HG03175 (cell line): ENCODE data around the gene PCED1B.

Experiments used
- ATAC-seq: cut with Tn5 transposase; IDR thresholded peaks from one replicate; pipeline ENCODE4 v1.9.1; 2021; ENCODE audit warnings: mild to moderate bottlenecking, moderate library complexity; ENCODE audit not compliant: unreplicated experiment

PCED1B gene

GRCh38 chr12:47088021-47088944 lies 8.9 kb downstream of the PCED1B start:
- ATAC-seq = no peak

GRCh38 chr12:47091009-47091408 lies 11.6 kb downstream of the PCED1B start:
- no peak for ATAC-seq

- ATAC-seq = no peak
These were observed 15.4 kb downstream of the PCED1B start for GRCh38 chr12:47094804-47095203.

- ATAC-seq = no peak
These were observed 16.2 kb downstream of the PCED1B start for GRCh38 chr12:47095446-47096236.

GRCh38 chr12:47097276-47097896 lies 18.0 kb downstream of the PCED1B start:
- ATAC-seq = no peak

GRCh38 chr12:47098099-47098498 lies 18.7 kb downstream of the PCED1B start:
- no peak for ATAC-seq

- no peak for ATAC-seq
These were observed 20.2 kb downstream of the PCED1B start for GRCh38 chr12:47099610-47100009.

GRCh38 chr12:47100160-47100559 lies 20.7 kb downstream of the PCED1B start:
- ATAC-seq = no peak

- ATAC-seq = no peak
These were observed 23.0 kb downstream of the PCED1B start for GRCh38 chr12:47102406-47102805.

GRCh38 chr12:47102845-47103651 lies 23.6 kb downstream of the PCED1B start:
- ATAC-seq = no peak

GRCh38 chr12:47105914-47106674 lies 26.7 kb downstream of the PCED1B start:
- no peak for ATAC-seq

- no peak for ATAC-seq
These were observed 28.0 kb downstream of the PCED1B start for GRCh38 chr12:47107446-47107845.

- no peak for ATAC-seq
These were observed 28.5 kb downstream of the PCED1B start for GRCh38 chr12:47107926-47108325.

- ATAC-seq = no peak
These were observed 30.7 kb downstream of the PCED1B start for GRCh38 chr12:47110011-47110541.

GRCh38 chr12:47110718-47111391 lies 31.4 kb downstream of the PCED1B start:
- no peak for ATAC-seq

GRCh38 chr12:47111392-47111778 lies 32.0 kb downstream of the PCED1B start:
- ATAC-seq = no peak

- no peak for ATAC-seq
These were observed 32.4 kb downstream of the PCED1B start for GRCh38 chr12:47111854-47112253.

GRCh38 chr12:47112679-47113078 lies 33.3 kb downstream of the PCED1B start:
- ATAC-seq = no peak

GRCh38 chr12:47114481-47114892 lies 35.1 kb downstream of the PCED1B start:
- no peak for ATAC-seq
